Fibroblast of mammary gland (primary cell): Measurements from ENCODE around the gene GMPR.

Experiments
- DNase-seq: peaks from one replicate; pipeline ENCODE4 v3.0.0-alpha.2; 2010; ENCODE audit warnings: low read depth
- H3K4me3 ChIP-seq: 2 replicates; pipeline ENCODE4 v1.5.1; 2011; ENCODE audit warnings: low read depth, mild to moderate bottlenecking, low read length, moderate library complexity; ENCODE audit not compliant: control insufficient read depth
- TF ChIP-seq, protein P1 (sequence below): conservative IDR thresholded peaks from 2 replicates; pipeline ENCODE4 v1.5.1; 2011; ENCODE audit warnings: low read depth, low read length, inconsistent platforms; ENCODE audit not compliant: control insufficient read depth, insufficient read depth

The GMPR gene

GRCh38 chr6:16229700-16230099 lies 8.7 kb upstream of the GMPR start:
- DNase-seq, result no peak
- TF ChIP-seq, protein P1, sequence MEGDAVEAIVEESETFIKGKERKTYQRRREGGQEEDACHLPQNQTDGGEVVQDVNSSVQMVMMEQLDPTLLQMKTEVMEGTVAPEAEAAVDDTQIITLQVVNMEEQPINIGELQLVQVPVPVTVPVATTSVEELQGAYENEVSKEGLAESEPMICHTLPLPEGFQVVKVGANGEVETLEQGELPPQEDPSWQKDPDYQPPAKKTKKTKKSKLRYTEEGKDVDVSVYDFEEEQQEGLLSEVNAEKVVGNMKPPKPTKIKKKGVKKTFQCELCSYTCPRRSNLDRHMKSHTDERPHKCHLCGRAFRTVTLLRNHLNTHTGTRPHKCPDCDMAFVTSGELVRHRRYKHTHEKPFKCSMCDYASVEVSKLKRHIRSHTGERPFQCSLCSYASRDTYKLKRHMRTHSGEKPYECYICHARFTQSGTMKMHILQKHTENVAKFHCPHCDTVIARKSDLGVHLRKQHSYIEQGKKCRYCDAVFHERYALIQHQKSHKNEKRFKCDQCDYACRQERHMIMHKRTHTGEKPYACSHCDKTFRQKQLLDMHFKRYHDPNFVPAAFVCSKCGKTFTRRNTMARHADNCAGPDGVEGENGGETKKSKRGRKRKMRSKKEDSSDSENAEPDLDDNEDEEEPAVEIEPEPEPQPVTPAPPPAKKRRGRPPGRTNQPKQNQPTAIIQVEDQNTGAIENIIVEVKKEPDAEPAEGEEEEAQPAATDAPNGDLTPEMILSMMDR, result no peak
- H3K4me3 ChIP-seq, result no peak overlapping the region

GRCh38 chr6:16230953-16231352 lies 7.4 kb upstream of the GMPR start:
- TF ChIP-seq, protein P1, result no peak
- no peak overlapping the region for H3K4me3 ChIP-seq
- no peak for DNase-seq

DNA sequence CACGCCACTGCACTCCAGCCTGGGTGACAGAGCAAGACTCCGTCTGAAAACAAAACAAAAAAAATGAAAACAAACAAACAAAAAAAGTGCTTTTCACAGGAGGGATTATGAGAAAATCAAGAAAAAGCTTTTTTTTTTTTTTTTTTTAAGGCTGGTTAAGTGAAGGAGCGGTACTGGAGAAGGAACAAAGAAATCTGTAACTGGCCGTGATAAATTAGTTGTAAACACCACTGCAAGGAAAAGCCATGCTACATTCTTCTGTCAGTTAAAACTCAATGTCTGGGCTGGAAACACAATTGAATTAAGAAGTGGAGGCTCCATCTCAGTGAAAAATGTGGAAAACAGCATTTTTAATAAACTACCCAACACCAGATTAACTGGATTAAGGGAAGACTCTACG lies 6.3 kb upstream of the GMPR start:
- DNase-seq, result no peak
- TF ChIP-seq, protein P1, result no peak
- no peak overlapping the region for H3K4me3 ChIP-seq

- H3K4me3 ChIP-seq, result no peak overlapping the region
- TF ChIP-seq, protein P1, result no peak
- DNase-seq, result no peak
Observed at GRCh38 chr6:16236009-16236501, 2.3 kb upstream of the GMPR start.

DNA sequence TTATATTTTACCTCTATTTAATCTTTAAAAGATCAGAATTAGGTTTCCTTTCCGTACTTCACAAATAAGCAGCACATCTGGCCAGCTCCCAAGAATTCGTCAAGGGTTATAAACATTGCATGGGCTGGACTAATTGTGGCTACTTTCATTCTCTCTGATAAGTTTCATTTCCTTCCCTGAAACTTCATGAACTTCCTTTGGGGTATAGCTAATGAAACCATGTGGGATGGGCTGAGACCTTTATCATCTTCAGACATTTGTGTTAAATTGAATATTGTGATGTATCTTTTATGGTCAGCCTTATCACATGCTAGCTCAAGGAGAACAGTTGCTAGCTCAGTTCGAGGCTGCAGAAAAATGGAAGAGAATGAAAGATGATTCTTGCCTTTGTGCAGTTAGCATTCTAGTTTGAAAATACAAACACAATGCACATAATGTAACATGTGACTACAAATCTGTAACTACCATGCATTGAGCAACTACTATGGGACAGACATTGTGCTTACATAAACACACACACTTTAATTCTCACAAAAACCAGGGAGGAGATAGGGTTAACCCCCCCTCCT lies 1.7 kb upstream of the GMPR start:
- DNase-seq, result peak; percentile 59

GRCh38 chr6:16237242-16237641 lies 1.1 kb upstream of the GMPR start:
- TF ChIP-seq, protein P1, result no peak
- no peak overlapping the region for H3K4me3 ChIP-seq
- DNase-seq, result no peak

More for the DNA sequence above, 1.7 kb upstream of the GMPR start:
- H3K4me3 ChIP-seq, result no peak overlapping the region
- TF ChIP-seq, protein P1, result no peak
